Loucy (cell line): ENCODE data around the gene FGB.

Experiments
- H2AFZ ChIP-seq: fragments of 200-600 bp; sonication (generic); 2 replicates; pipeline ENCODE4 v1.6.0; 2016; ENCODE audit warnings: antibody characterized with exemption, mild to moderate bottlenecking, low read length, moderate library complexity
- H3F3A ChIP-seq: fragments of 200-600 bp; 2 replicates; pipeline ENCODE4 v1.6.0; 2016; ENCODE audit warnings: antibody characterized with exemption, low read depth, mild to moderate bottlenecking
- H3K27me3 ChIP-seq: fragments of 200-600 bp; sonication (generic); 2 replicates; pipeline ENCODE4 v1.6.1; 2014; ENCODE audit warnings: low read length, mild to moderate bottlenecking; ENCODE audit not compliant: insufficient read depth, poor library complexity, severe bottlenecking
- H3K36me3 ChIP-seq: fragments of 200-600 bp; sonication (generic); 2 replicates; pipeline ENCODE4 v1.6.1; 2016; ENCODE audit warnings: low read length; ENCODE audit not compliant: insufficient read depth
- H3K4me1 ChIP-seq: fragments of 200-600 bp; sonication (generic); 2 replicates; pipeline ENCODE4 v1.5.1; 2014; ENCODE audit warnings: low read length, mild to moderate bottlenecking; ENCODE audit not compliant: insufficient read depth, poor library complexity, severe bottlenecking
- H3K4me2 ChIP-seq: fragments of 200-600 bp; sonication (generic); 2 replicates; pipeline ENCODE4 v1.6.0; 2014; ENCODE audit warnings: antibody characterized with exemption, low read length, low read depth, mild to moderate bottlenecking; ENCODE audit not compliant: poor library complexity, severe bottlenecking
- H3K4me3 ChIP-seq: fragments of 200-600 bp; sonication (generic); 2 replicates; pipeline ENCODE4 v1.5.1; 2014; ENCODE audit warnings: low read length, mild to moderate bottlenecking, mixed read lengths; ENCODE audit not compliant: poor library complexity, severe bottlenecking
- H3K79me2 ChIP-seq: fragments of 200-600 bp; sonication (generic); 2 replicates; pipeline ENCODE4 v1.6.1; 2014; ENCODE audit warnings: low read length; ENCODE audit not compliant: insufficient read depth
- H3K9ac ChIP-seq: fragments of 200-600 bp; sonication (generic); 2 replicates; pipeline ENCODE4 v1.6.0; 2014; ENCODE audit warnings: mild to moderate bottlenecking, low read depth, low read length, moderate library complexity; ENCODE audit not compliant: poor library complexity, severe bottlenecking
- H3K9me2 ChIP-seq: fragments of 200-600 bp; sonication (generic); replicated peaks from 2 replicates; pipeline ENCODE4 v1.6.1; 2016; ENCODE audit warnings: low read depth, low read length, mixed read lengths
- H3K9me3 ChIP-seq: fragments of 200-600 bp; sonication (generic); 2 replicates; pipeline ENCODE4 v1.6.1; 2014; ENCODE audit warnings: mild to moderate bottlenecking, antibody characterized with exemption, low read length, low read depth; ENCODE audit not compliant: insufficient read depth
- H4K20me1 ChIP-seq: fragments of 200-600 bp; sonication (generic); 2 replicates; pipeline ENCODE4 v1.6.0; 2014; ENCODE audit warnings: antibody characterized with exemption, low read length, mild to moderate bottlenecking; ENCODE audit not compliant: insufficient read depth, poor library complexity, severe bottlenecking
- EZH2phosphoT487 ChIP-seq: fragments of 200-600 bp; IDR thresholded peaks from 2 replicates; pipeline ENCODE4 v1.6.1; 2018; ENCODE audit warnings: antibody characterized with exemption, mild to moderate bottlenecking, moderate library complexity, borderline replicate concordance
- TF ChIP-seq, protein P1 (sequence below): fragments of 200-600 bp; sonication (generic); conservative IDR thresholded peaks from 2 replicates; pipeline ENCODE4 v1.5.1; 2014; ENCODE audit warnings: mild to moderate bottlenecking, antibody characterized with exemption, low read length

The FGB gene

DNA sequence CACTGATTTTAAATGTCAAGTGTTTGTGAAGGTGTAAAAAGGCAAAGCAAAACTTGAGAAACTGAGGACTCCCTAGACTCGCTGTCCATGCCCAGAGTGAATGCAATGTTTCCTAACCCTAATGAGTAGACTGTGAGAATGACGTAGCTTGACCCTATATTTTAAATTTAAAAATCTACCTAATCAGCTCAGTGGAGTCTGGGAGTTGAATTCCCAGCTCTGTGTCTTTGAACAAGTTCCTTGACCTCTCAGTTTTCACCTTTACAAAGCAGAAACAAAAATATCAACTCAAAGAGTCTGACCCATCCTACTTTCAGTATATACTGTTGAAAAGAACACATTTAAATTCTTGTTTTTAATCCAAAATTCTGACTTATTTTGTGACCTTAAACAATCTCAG, 25.4 kb downstream of the FGB start:
- Histone ChIP-seq H3K36me3 (no peaks in the 10 kb centered on the region), H3K9me2 (no peaks in the 10 kb centered on the region), H3K79me2 (no peaks in the 10 kb centered on the region), H3K27me3 (no peaks in the 10 kb centered on the region), H3K4me3 (no peak overlapping the region), H3K9ac (no peak overlapping the region), H2AFZ (no peak overlapping the region), H4K20me1 (no peaks in the 10 kb centered on the region), H3K9me3 (no peaks in the 10 kb centered on the region), H3F3A (no peaks in the 10 kb centered on the region), H3K4me1 (no peaks in the 10 kb centered on the region), H3K4me2 (no peak overlapping the region)
- no peak for TF ChIP-seq EZH2phosphoT487
- TF ChIP-seq, protein P1, sequence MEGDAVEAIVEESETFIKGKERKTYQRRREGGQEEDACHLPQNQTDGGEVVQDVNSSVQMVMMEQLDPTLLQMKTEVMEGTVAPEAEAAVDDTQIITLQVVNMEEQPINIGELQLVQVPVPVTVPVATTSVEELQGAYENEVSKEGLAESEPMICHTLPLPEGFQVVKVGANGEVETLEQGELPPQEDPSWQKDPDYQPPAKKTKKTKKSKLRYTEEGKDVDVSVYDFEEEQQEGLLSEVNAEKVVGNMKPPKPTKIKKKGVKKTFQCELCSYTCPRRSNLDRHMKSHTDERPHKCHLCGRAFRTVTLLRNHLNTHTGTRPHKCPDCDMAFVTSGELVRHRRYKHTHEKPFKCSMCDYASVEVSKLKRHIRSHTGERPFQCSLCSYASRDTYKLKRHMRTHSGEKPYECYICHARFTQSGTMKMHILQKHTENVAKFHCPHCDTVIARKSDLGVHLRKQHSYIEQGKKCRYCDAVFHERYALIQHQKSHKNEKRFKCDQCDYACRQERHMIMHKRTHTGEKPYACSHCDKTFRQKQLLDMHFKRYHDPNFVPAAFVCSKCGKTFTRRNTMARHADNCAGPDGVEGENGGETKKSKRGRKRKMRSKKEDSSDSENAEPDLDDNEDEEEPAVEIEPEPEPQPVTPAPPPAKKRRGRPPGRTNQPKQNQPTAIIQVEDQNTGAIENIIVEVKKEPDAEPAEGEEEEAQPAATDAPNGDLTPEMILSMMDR, result no peak

DNA sequence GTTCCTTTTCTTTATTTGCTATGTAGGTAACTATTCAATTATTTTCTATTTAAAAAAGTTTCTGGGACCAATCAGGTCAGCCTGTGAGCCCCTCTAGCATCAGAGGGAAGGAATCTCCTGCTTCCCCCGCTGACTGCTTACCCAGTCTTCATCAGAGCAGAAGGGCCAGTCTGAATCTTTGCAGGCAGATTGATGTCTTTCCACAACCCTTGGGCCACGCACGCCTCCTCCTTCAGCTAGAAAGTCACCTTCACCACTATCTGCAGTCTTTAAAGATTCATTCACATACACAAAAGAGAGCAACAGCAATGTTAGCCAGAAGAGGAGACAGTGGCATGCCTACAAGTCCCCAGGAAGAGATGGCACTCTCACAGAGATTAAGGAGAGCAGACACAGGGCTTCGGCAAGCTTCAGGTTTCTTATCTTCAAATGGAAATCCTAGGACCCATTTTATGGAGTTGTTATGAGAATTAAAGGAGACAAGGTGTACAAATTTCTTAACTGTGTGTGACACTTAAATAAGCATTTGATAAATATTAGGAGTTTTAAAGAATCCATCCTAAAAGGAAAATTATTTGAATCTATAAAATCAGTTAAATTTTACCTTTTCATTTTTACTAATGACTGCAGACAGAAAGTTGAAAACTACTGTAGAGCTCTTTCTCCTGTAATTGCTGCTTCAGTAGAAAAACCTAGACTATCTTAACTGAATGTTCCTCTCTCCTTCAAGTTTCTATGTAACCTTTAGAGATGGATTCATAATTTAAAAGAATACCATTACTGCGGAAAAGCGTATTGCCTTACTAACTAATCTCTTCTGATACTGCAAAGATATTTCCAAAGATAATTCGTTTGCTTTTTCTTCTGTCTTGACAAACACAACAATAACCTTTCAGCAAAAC, 26.7 kb downstream of the FGB start:
- no peaks in the 10 kb centered on the region for H4K20me1 ChIP-seq
- no peaks in the 10 kb centered on the region for H3K4me1 ChIP-seq
- H3K4me2 ChIP-seq, result no peak overlapping the region
- H3F3A ChIP-seq, result no peaks in the 10 kb centered on the region
- H3K9me3 ChIP-seq, result no peaks in the 10 kb centered on the region
- H2AFZ ChIP-seq, result no peak overlapping the region
- no peak overlapping the region for H3K9ac ChIP-seq
- H3K27me3 ChIP-seq, result no peaks in the 10 kb centered on the region
- TF ChIP-seq, protein P1, result no peak
- no peak for TF ChIP-seq EZH2phosphoT487
- no peaks in the 10 kb centered on the region for H3K36me3 ChIP-seq
- no peaks in the 10 kb centered on the region for H3K79me2 ChIP-seq
- no peaks in the 10 kb centered on the region for H3K9me2 ChIP-seq
- H3K4me3 ChIP-seq, result no peak overlapping the region

DNA sequence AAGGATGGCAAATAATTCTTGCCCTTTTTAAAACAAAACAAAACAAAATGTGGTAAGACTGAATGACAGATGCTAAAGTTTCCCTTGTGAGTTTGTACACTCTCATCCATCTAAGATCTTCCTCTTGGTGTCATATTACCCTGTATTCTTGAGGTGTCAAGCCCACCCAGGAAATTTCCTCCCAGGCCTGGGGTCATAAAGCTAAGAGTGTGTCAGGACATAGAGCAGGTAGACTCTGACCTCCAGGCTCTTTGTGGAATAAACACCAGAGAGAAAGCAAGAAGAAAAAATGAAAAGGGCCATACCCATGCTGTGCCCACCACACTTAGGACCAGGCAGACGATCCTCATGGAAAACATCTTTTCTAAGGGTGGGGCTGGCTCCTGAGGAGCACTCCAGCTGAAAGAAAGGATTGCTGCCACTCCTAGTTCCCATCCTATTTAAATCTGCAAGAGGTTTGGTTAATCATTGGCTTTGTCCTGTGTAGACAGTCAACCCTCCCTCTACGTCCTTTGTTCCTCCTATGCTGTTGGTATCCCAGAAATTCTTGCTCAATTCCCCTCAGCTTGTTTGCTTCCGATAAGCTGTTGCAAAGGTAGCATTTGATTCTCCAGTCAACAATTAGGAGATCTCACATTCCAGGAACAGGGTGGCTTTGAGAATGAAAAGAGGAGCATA, 27.7 kb downstream of the FGB start, which contains the start of gene FGA:
TSS of gene FGA (minus strand) at position 414 of the 678 bp plus-strand sequence. CDS start at position 359, 55 bp downstream.
- H3K9me3 ChIP-seq, result no peaks in the 10 kb centered on the region
- H2AFZ ChIP-seq, result no peak within 1 kb of the TSS
- H3K4me3 ChIP-seq, result no peak within 1 kb of the TSS
- H3F3A ChIP-seq, result no peaks in the 10 kb centered on the region
- H3K4me2 ChIP-seq, result no peak within 1 kb of the TSS
- H3K27me3 ChIP-seq, result no peaks in the 10 kb centered on the region
- no peaks in the 10 kb centered on the region for H4K20me1 ChIP-seq
- H3K9ac ChIP-seq, result no peak within 1 kb of the TSS
- H3K4me1 ChIP-seq, result no peaks in the 10 kb centered on the region
- no peaks in the 10 kb centered on the region for H3K79me2 ChIP-seq
- TF ChIP-seq, protein P1, result no peak
- no peak for TF ChIP-seq EZH2phosphoT487
- H3K9me2 ChIP-seq, result no peaks in the 10 kb centered on the region
- H3K36me3 ChIP-seq, result no peaks in the 10 kb centered on the region
